RCC 7860 (cell line): ENCODE results near the gene CSAD.
"Not testable (repeated sequence)": the region's sequence is repeated elsewhere in the genome, so short reads cannot be mapped to it uniquely, and the experiment has no call there.

ENCODE experiments used
- DNase-seq: peaks from one replicate; pipeline ENCODE4 v3.0.0-alpha.2; 2015; ENCODE audit warnings: low spot score
- FAIRE-seq: peaks from 2 replicates; lab custom pipeline; 2012; peaks lifted over from hg19 to GRCh38; lab: Jason Lieb, UNC

The CSAD gene

DNA sequence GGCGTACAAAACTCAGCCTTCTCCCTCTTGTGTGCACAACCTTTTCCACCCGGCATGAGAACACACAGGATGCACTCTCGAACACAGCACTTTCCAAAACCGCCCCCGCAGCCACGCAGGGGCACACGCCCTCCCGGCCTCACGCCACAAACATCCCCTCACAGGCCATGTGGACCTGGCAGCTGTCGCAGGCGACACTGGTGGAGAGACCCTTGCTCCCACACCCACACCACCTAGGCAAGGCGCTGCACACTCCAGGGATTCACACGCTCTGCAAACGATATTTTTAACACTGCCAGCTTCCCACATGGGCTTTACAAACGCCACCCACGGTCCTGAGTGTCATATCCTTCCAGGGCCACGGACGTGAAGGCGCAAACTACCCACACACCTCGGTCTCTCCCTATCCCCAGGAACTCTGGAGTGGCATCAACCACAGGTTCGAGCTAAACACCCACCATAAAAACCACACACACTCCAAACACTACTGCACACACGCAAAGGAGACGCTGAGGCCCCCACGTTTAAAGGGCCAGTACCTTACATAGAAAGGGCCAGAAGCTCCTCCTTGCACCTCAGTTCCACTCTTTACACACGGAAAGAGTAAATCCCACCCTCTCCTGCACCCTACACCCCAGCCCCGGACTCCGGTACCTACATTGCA is 38.7 kb upstream of the CSAD start:
- FAIRE-seq: no peak
- no peak for DNase-seq

DNA sequence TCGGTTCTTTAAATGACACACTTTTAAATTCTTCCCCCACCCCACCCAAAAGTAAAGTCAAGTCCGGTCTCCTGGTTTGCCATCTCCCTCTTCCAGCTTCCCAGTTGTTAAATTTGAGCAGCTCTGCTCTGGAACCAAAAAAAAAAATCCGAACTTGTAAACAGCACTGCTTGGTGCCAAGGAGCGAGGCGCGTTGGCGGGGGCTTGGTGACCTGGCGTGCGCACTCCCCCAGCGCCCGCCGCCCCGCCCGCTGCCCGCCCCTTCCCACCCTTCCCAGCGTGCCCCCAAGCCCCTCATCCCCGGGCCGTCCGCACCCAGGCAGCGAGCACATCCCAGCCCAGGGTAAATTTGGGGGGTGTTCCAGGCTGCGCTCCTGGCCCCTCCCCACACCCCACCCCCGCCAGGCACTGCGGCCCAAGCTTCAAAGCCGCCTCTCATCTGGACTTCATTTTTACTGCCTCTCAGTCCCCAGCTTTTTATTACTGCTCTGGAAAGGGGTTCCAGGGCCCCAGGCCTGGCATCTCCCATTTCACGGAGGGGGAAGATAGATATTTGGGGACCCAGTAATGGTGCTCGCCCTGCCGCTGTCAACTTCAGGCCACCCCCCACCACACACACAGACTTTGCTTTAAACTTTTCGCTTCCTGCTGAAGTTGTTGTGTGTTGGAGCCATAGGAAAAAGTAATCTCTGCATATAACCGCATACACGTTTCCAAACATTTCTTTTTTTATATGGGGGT is 38.0 kb upstream of the CSAD start:
- FAIRE-seq (no peak), DNase-seq (no peak)

- FAIRE-seq (no peak), DNase-seq (no peak)
Observed at GRCh38 chr12:53217931-53218307, 37.2 kb upstream of the CSAD start.

- FAIRE-seq (no peak), DNase-seq (no peak)
Observed at GRCh38 chr12:53217051-53217930, 36.6 kb upstream of the CSAD start.

- DNase-seq: no peak
- no peak for FAIRE-seq
Observed at GRCh38 chr12:53215497-53215896, 34.8 kb upstream of the CSAD start.

DNA sequence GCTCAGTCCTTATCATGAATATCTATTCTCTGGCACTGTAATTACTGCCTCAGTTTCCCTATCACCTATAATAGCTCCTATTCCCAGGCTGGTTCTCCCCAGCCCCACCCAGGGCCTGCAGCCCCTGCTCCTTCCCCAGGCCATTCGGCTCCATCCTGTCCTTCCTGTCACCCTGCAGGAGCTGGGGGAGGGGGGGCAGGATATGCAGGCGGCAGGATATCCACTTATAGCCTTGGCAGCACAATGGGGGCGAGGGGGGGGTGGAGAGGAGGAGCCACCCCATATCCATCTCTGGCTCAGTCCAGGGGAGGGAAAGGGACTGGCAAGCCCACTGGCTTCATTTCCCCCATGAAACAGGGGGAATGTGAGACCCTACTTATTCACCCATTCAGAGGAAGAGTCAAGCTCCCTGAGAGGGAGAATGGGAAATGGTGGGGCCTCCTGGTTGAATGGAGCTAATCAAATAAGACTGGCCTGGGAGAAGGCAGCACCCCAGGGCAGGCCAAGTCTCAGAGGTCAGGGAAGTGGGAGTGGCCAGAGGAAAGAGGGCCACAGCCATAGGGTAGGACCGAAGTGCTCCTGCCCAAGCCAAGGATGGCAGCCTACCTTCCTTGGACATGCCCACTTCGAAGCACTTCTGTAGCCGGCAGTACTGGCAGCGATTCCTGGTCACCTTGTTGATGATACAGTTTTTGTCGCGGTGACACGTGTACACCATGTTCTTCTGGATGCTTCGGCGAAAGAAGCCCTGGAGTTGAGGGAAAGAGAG is 34.1 kb upstream of the CSAD start:
- FAIRE-seq (no peak), DNase-seq (no peak)

DNA sequence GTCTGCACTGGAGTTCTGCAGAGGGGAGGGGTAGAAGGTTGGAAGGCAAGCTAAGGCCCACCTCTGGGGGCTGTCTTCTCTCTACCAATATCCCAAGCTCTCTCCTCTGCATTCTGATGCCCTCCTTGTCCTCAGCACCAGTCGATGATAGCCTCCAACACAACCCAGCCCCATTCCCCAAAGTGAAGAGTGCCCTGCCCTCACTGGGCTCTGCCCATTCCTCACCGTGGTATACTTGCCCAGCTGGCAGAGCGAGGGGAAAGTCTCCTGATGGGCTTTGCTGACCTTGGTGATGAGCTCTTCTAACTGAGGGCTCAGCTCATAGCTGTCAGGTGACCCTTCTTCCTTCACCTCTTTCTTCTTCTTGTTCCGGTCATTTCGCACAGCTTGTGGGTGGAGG is 33.5 kb upstream of the CSAD start:
- FAIRE-seq (no peak), DNase-seq (no peak)

GRCh38 chr12:53213348-53213747 is 32.6 kb upstream of the CSAD start:
- DNase-seq (peak; percentile 31), FAIRE-seq (no peak)

DNA sequence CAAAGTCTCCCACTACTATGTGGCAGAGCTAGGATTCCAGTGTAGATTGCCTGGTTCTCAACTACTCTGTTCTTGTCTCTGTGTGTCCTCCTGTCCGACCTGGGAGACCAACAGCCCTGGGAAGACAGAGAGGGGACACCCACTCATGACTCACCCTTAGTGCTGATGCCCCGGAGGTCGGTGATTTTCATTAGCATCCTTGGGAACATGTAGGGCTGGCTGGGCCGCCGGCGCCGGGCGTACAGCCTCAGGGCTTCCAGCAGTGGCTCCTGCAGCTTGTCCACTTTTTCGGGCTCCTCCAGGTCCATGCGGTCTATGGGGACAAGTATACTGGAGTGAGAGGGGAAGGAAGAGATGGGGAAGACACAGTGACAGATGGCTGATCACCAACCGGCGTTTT is 32.2 kb upstream of the CSAD start:
- peak; percentile 10 for DNase-seq
- no peak for FAIRE-seq

- DNase-seq (no peak), FAIRE-seq (no peak)
Observed at GRCh38 chr12:53211476-53212381, 31.0 kb upstream of the CSAD start.

DNA sequence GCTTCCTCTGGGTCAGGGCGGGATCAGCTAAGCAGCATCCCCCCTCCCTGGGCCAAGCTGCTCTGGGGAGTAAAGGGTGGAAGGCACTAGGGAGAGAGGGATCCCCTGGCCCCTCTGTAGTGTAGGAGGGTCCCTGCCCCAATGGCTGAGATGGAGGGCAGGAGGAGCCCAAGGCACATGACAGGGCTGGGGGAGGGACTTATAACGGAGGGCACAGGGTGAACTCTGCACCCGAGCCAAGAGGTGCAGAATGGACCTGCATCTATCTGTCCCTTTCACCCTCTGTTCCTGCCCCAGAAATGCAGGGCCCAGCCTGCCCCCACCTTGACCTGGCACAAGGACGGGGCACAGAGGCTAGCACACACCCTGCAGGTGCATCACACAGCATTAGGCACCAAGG is 30.1 kb upstream of the CSAD start:
- FAIRE-seq: no peak
- DNase-seq: no peak

DNA sequence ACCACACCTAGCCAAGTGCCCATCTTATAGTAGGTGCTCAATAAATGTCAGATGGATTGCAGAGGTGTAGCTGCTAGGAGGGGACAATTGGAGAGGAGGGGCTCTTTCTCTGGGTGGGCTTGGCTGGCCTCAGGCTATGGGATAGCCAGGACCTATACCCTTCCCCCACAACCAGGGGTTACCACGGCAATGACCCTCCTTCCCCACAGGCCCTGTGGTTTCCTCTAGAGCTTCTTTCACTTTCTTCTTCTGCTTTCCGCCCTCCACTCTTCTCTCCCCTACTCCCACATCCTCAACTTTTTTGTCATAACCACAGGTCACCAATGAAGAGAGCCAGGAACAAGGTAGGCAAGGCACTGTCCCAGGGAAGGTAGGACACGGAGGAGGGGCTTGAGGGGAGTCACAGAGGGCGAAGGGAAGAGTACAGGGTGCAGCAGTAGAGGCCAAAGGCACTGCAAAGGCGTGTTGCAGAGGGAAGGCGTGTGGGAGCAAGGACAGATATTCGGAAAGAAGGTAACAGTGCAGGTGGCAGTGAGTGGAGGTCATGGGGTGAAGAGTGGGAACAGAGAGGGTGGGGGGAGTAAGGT is 28.2 kb upstream of the CSAD start:
- FAIRE-seq (no peak), DNase-seq (no peak)

- FAIRE-seq (no peak), DNase-seq (no peak)
Observed at GRCh38 chr12:53208435-53208834, 27.7 kb upstream of the CSAD start.

DNA sequence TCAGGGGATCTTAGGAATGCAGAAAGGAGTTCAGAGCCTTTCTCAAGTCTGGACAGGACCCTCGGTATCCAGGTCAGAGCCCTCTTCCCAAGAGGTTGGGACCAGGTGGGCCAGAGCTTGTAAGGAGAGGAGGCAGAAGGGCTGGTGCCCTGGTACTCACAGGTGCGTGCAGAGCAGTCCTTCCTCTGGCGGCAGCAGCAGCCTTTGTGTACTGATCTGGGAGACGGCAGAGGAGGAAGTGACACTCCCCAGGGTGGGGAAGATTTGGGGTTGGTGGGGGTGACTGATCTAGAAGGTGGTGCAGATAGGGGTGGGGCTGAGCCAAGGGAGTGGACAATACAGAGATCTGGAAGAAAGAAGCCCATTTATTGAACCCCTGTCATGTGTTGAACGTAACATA is 26.3 kb upstream of the CSAD start, which contains the start of gene ITGB7:
Gene ITGB7, minus strand, starts transcription at position 210 of the 400 bp plus-strand sequence. CDS start 6,808 bp downstream, outside the sequence.
- DNase-seq (no peak), FAIRE-seq (no peak)

- DNase-seq: peak; percentile 52
- no peak for FAIRE-seq
Observed at GRCh38 chr12:53205747-53206419, 25.2 kb upstream of the CSAD start.

GRCh38 chr12:53204351-53204750 is 23.6 kb upstream of the CSAD start:
- DNase-seq: no peak
- FAIRE-seq: no peak

DNA sequence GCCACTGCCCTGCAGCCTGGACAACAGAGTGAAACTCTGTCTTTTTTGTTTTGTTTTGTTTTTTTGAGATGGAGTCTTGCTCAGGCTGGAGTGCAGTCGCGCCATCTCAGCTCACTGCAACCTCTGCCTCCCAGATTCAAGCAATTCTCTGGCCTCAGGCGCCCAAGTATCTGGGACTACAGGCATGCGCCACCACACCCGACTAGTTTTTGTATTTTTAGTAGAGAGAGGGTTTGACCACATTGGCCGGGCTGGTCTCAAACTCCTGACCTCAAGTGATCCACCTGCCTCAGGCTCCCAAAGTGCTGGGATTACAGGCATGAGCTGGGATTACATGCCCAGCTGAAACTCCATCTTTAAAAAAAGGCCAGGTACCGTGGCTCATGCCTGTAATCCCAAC is 21.6 kb upstream of the CSAD start:
- not testable (repeated sequence) for DNase-seq, FAIRE-seq

DNA sequence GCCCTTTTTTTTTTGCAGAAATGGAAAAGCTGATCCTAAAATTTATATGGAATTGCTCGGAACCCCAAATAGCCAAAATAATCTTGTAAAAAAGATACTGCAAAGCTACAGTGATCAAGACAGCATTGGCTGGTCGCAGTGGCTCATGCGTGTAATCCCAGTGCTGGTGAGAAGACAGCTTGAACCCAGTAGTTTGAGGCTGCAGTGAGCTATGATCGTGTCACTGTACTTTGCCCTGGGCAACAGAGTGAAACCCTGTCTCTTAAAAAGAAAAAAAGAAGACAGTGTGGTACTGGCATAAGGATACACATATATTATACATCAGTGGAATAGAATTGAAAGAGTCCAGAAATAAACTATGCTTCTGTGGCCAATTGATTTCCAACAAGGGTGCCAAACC is 20.9 kb upstream of the CSAD start:
- DNase-seq (no peak), FAIRE-seq (no peak)

DNA sequence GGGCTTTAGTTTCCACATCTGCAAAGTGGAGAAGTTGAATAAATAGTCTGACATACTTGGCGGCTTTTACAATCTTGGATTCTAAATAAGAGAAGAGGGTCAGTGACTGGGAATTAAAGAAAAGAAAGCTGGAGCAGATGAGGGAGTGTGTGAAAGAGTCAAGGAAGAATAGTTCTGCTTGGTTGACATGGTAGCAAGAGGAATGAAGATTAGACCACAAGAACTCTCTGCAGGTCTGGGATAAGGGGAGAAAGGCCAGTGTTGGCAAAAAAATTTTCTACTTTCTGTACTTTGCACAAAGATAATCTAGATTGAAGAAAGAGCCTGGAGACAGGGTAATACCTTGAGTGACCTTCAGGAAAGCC is 20.4 kb upstream of the CSAD start:
- DNase-seq (peak; percentile 16), FAIRE-seq (no peak)
